Testis (tissue), 2 donors: Measurements from ENCODE around the gene HYAL1.

Experiments
- POLR2A ChIP-seq: fragments of 450-650 bp; IDR thresholded peaks from one replicate; pipeline ENCODE4 v1.6.1; 2017; ENCODE audit warnings: antibody characterized with exemption, mild to moderate bottlenecking, moderate library complexity
- TF ChIP-seq, protein P1 (sequence below), 3 experiments: fragments of 450-650 bp in 2 of 3; fragments of 200-600 bp in 1 of 3; sonication (generic) in 1 of 3; IDR thresholded peaks; one replicate each; pipeline ENCODE4 v1.5.1; 2016 to 2019; ENCODE audit warnings: antibody characterized with exemption in 3 of 3, mild to moderate bottlenecking in 2 of 3, moderate library complexity in 1 of 3

DNA sequence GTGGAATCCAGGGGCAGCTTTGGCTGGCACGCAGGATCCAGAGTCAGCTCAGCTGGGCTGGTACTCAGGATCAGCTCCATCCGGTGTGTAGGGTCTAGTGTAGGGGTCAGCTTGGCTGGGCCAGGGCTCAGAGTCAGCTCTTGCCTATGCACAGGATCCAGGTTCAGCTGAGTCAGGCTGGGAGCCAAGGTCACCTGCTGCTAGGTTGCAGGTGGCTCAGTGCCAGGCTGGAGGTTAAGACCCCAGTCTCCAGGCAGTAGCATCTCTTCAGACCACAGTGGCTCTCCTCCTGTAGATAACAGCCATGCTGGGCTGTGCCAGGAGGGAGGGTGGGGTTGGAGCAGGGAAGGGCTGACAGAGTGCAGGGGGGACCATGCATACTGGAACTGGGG is 6.0 kb downstream of the HYAL1 start:
- TF ChIP-seq, protein P1, sequence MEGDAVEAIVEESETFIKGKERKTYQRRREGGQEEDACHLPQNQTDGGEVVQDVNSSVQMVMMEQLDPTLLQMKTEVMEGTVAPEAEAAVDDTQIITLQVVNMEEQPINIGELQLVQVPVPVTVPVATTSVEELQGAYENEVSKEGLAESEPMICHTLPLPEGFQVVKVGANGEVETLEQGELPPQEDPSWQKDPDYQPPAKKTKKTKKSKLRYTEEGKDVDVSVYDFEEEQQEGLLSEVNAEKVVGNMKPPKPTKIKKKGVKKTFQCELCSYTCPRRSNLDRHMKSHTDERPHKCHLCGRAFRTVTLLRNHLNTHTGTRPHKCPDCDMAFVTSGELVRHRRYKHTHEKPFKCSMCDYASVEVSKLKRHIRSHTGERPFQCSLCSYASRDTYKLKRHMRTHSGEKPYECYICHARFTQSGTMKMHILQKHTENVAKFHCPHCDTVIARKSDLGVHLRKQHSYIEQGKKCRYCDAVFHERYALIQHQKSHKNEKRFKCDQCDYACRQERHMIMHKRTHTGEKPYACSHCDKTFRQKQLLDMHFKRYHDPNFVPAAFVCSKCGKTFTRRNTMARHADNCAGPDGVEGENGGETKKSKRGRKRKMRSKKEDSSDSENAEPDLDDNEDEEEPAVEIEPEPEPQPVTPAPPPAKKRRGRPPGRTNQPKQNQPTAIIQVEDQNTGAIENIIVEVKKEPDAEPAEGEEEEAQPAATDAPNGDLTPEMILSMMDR (IDR thresholded peaks at IDR 0.05), result no peak
- no peak for TF ChIP-seq POLR2A
